CD4-positive, alpha-beta T cell (primary cell): Measurements from ENCODE around the gene TEX54. TPM values are rescaled to one million over a fixed set of nuclear protein-coding genes. Genes with fewer than 3 reads are reported as not detected.
A peak's percentile ranks its signal among the peaks of the same experiment; 100 is the strongest.

Experiments used
- ATAC-seq: fragments of 200-7000 bp; cut with Tn5 transposase; one replicate; pipeline ENCODE4 v1.10.0; 2022; ENCODE audit warnings: mild to moderate bottlenecking; ENCODE audit not compliant: poor library complexity
- CTCF ChIA-PET: fragments of 350-600 bp; sonication (Branson Sonifier 250); formaldehyde crosslinking; loops from one replicate; lab custom pipeline; 2021; ENCODE audit warnings: antibody characterized with exemption, inconsistent platforms; lab: Charles Lee
- POLR2A ChIA-PET: fragments of 350-600 bp; sonication (Branson Sonifier 250); formaldehyde crosslinking; loops from one replicate; lab custom pipeline; 2021; ENCODE audit warnings: antibody characterized with exemption, inconsistent platforms; lab: Charles Lee
- DNase-seq, 14 experiments: peaks; one replicate each; pipeline ENCODE4 v3.0.0-alpha.2; 2013 to 2020; ENCODE audit warnings: mixed read lengths in 2 of 14
- H3K27ac ChIP-seq, 2 donors: one replicate each; pipeline versions ENCODE4 v1.5.1 to v1.7.0; 2013; ENCODE audit warnings: low read length in 2 of 2, low read depth in 1 of 2, mild to moderate bottlenecking in 1 of 2
- H3K27me3 ChIP-seq, 2 experiments: 1 replicate in 1 of 2; 2 replicates in 1 of 2; pipeline versions ENCODE4 v1.6.1 to v1.7.0; 2013; ENCODE audit warnings: low read length in 2 of 2, control low read depth in 1 of 2, mild to moderate bottlenecking in 1 of 2, moderate library complexity in 1 of 2; ENCODE audit not compliant: insufficient read depth in 2 of 2, control insufficient read depth in 1 of 2
- H3K36me3 ChIP-seq: one replicate; pipeline ENCODE4 v1.6.1; 2013; ENCODE audit warnings: low read length, control low read depth; ENCODE audit not compliant: insufficient read depth
- H3K4me1 ChIP-seq: one replicate; pipeline ENCODE4 v1.6.1; 2013; ENCODE audit warnings: low read length, control low read depth; ENCODE audit not compliant: insufficient read depth
- H3K4me3 ChIP-seq: one replicate; pipeline ENCODE4 v1.5.1; 2013; ENCODE audit warnings: mild to moderate bottlenecking, low read length, moderate library complexity
- H3K9me3 ChIP-seq, 2 experiments: 1 replicate in 1 of 2; 2 replicates in 1 of 2; pipeline versions ENCODE4 v1.6.1 to v1.7.0; 2013; ENCODE audit warnings: low read length in 2 of 2, mild to moderate bottlenecking in 2 of 2, control low read depth in 1 of 2, moderate library complexity in 1 of 2; ENCODE audit not compliant: control insufficient read depth in 1 of 2, insufficient read depth in 1 of 2
- H3K27ac Mint-ChIP-seq: one replicate; pipeline ENCODE4 v1.8.0; 2020; ENCODE audit warnings: mixed read lengths
- H3K27me3 Mint-ChIP-seq: one replicate; pipeline ENCODE4 v1.8.0; 2021; ENCODE audit warnings: mixed read lengths
- H3K36me3 Mint-ChIP-seq: one replicate; pipeline ENCODE4 v1.8.0; 2021; ENCODE audit warnings: low read depth, mixed read lengths
- H3K4me1 Mint-ChIP-seq: one replicate; pipeline ENCODE4 v1.8.0; 2021; ENCODE audit warnings: low read depth, mixed read lengths
- H3K4me3 Mint-ChIP-seq: one replicate; pipeline ENCODE4 v1.8.0; 2020; ENCODE audit warnings: mild to moderate bottlenecking, mixed read lengths
- H3K9me3 Mint-ChIP-seq: one replicate; pipeline ENCODE4 v1.8.0; 2020; ENCODE audit warnings: mixed read lengths
- intact Hi-C, 2 experiments: fragments of 100-400 bp; cut with DNase I in 1 of 2; cut with micrococcal nuclease in 1 of 2; formaldehyde crosslinking; loops; one replicate each; pipeline versions ENCODE4 v1.15.1 to v1.9.0; 2023 to 2025; cut with DNase I, micrococcal nuclease
- total RNA-seq, 174 experiments: library from RNA in 2 of 174; stranded (reverse) in 2 of 174; gene quantifications; one replicate each; pipeline ENCODE4 v1.2.3 and lab custom pipeline; 2021 to 2026
- TF ChIP-seq, protein P1 (sequence below): fragments of 200-600 bp; IDR thresholded peaks from one replicate; pipeline ENCODE4 v1.8.0; 2022; ENCODE audit warnings: antibody characterized with exemption, mild to moderate bottlenecking

The TEX54 gene
- total RNA-seq, 2 experiments from 2014 or later = 0.59 TPM; not detected in 1

DNA sequence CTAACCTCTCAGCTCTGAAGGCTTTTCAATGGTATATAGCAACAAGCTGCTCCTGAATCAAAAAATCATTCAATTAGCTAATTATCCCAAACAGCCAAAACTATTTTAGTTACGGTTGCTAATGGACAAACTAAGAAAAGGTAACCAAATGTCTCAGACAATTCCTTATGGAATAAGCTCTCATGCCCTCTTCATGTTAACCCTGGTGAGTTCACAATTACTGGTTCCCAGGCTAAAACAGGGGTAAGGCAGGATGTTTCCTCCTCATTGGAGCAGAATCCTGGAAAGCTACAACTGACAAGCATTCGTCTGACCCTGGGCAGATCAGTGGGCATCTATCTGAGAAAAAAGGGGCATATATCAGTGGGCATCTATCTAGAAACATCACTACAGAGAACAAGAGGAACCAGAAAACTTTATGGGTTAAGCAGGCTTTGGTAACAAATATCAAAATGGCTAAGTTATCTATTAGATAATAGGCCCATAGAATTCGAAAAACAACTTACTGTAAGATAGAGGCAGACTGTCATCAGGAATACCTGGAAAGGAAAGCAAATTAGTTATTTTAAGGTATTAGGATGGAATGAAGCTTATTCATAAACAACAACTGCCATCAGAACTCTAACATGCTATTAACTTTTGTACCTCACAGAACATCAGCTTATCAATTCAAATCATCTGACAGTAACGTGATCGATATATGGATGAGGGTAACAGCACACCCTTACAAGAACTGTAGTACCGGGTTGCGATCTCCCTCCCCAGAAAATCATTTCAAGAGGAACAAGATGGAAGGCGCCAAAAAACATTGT, 21.6 kb upstream of the TEX54 start:
- Mint-ChIP-seq H3K4me1 (peaks cover 63% of the 10 kb centered on the region), H3K36me3 (peaks cover 48% of the 10 kb centered on the region), H3K27ac (peak overlapping the region; percentile 90), H3K27me3 (no peaks in the 10 kb centered on the region), H3K4me3 (peak overlapping the region; percentile 98), H3K9me3 (no peaks in the 10 kb centered on the region)
- POLR2A ChIA-PET = interaction anchor here (0.6 to 9.4 kb wide), 18 partner anchors 12 to 262 kb away, joined by 3 to 599 read pairs (median 29); partner anchors contain the start of genes BSCL2, C11orf98, CSKMT and GNG3
- Histone ChIP-seq H3K27me3 (no peaks in the 10 kb centered on the region), H3K27ac (peak overlapping the region; percentile 1 to 7), H3K4me1 (peaks cover 44% of the 10 kb centered on the region), H3K4me3 (peak overlapping the region; percentile 79), H3K36me3 (peaks cover 38% of the 10 kb centered on the region), H3K9me3 (no peaks in the 10 kb centered on the region)
- TF ChIP-seq, protein P1, sequence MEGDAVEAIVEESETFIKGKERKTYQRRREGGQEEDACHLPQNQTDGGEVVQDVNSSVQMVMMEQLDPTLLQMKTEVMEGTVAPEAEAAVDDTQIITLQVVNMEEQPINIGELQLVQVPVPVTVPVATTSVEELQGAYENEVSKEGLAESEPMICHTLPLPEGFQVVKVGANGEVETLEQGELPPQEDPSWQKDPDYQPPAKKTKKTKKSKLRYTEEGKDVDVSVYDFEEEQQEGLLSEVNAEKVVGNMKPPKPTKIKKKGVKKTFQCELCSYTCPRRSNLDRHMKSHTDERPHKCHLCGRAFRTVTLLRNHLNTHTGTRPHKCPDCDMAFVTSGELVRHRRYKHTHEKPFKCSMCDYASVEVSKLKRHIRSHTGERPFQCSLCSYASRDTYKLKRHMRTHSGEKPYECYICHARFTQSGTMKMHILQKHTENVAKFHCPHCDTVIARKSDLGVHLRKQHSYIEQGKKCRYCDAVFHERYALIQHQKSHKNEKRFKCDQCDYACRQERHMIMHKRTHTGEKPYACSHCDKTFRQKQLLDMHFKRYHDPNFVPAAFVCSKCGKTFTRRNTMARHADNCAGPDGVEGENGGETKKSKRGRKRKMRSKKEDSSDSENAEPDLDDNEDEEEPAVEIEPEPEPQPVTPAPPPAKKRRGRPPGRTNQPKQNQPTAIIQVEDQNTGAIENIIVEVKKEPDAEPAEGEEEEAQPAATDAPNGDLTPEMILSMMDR = no peak
- ATAC-seq = no peak
- CTCF ChIA-PET = interaction anchor here (1.0 to 4.6 kb wide), 4 partner anchors 13 to 67 kb away, joined by 4 to 58 read pairs (median 16); partner anchors contain the start of genes SLC3A2, STX5 and TMEM179B
- DNase-seq = no peak
- intact Hi-C loops = loop anchor here in 1 of 2 experiments (2.0 kb wide), 1 partner anchor 125 kb away; the partner anchor contains the start of gene TTC9C

DNA sequence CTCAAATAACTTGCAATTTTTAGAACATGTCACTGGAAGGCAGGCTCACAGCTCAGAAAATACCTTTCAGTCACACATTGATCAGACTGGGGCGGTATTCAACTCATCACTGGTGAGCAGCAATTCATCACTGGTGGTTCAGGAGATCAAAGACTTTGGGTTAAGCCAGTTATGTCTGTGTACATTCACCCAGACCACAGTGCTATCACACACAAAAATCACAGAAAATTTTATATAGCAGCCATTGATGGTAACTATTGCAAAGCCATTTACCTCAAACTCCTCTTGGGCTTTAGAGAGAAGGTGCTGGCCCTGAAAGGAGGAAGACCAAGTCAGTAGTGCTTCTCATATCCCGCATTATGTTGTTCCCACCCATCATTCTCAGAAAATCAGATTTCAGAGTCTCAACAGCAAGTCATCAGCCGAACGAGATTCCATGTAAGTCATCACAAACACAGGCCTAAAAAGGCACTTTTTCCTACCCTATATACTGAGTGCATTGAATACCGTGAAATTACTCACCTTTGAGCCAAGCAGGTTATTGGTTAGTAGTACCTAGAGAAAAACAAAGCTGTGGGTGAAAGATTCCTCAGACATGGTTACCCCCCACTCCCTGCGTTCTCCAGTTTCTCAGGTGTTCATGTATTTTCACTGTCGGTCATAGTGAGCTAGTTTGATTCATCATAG, 20.8 kb upstream of the TEX54 start:
- Mint-ChIP-seq H3K4me1 (peaks cover 63% of the 10 kb centered on the region), H3K36me3 (peaks cover 48% of the 10 kb centered on the region), H3K9me3 (no peaks in the 10 kb centered on the region), H3K27ac (peak overlapping the region; percentile 90), H3K27me3 (no peaks in the 10 kb centered on the region), H3K4me3 (peak overlapping the region; percentile 98)
- peak overlapping the region; percentile 79 for H3K4me3 ChIP-seq
- H3K9me3 ChIP-seq = no peaks in the 10 kb centered on the region
- H3K36me3 ChIP-seq = peaks cover 38% of the 10 kb centered on the region
- CTCF ChIA-PET = interaction anchor here (1.0 to 4.6 kb wide), 3 partner anchors 13 to 67 kb away, joined by 4 to 58 read pairs (median 29); partner anchors contain the start of genes SLC3A2 and TMEM179B
- POLR2A ChIA-PET = interaction anchor here (0.6 to 9.4 kb wide), 14 partner anchors 11 to 261 kb away, joined by 3 to 599 read pairs (median 54); partner anchors contain the start of genes BSCL2, C11orf98, CSKMT and GNG3
- H3K27ac ChIP-seq = no peak overlapping the region
- intact Hi-C loops = no loop called here
- ATAC-seq (no peak), DNase-seq (peak in 3 of 14 experiments; percentile 39 to 68 (median 55))
- TF ChIP-seq, protein P1 = no peak
- H3K4me1 ChIP-seq = peaks cover 44% of the 10 kb centered on the region
- no peaks in the 10 kb centered on the region for H3K27me3 ChIP-seq

- H3K27ac ChIP-seq = no peak overlapping the region
- peak overlapping the region; percentile 90 for H3K27ac Mint-ChIP-seq
- peaks cover 48% of the 10 kb centered on the region for H3K36me3 Mint-ChIP-seq
- H3K4me1 ChIP-seq = peaks cover 44% of the 10 kb centered on the region
- DNase-seq = no peak
- H3K4me3 ChIP-seq = no peak overlapping the region
- peak overlapping the region; percentile 98 for H3K4me3 Mint-ChIP-seq
- H3K4me1 Mint-ChIP-seq = peaks cover 58% of the 10 kb centered on the region
- no peaks in the 10 kb centered on the region for H3K27me3 ChIP-seq
- POLR2A ChIA-PET = interaction anchor here (1.0 to 9.4 kb wide), 10 partner anchors 10 to 261 kb away, joined by 3 to 599 read pairs (median 44); partner anchors contain the start of genes HNRNPUL2, NXF1, STX5 and TEX54
- ATAC-seq = no peak
- H3K36me3 ChIP-seq = peaks cover 38% of the 10 kb centered on the region
- TF ChIP-seq, protein P1 = no peak
- no peaks in the 10 kb centered on the region for H3K27me3 Mint-ChIP-seq
- H3K9me3 Mint-ChIP-seq = no peaks in the 10 kb centered on the region
- CTCF ChIA-PET = interaction anchor here (0.6 to 4.6 kb wide), 3 partner anchors 66 to 109 kb away, joined by 3 to 58 read pairs (median 13); partner anchors contain the start of gene TMEM179B
- intact Hi-C loops = no loop called here
- H3K9me3 ChIP-seq = no peaks in the 10 kb centered on the region
Observed at GRCh38 chr11:62852523-62853188, 20.0 kb upstream of the TEX54 start.
